ENCODE measurements around the gene ARIH2. TPM values are rescaled to one million over a fixed set of nuclear protein-coding genes. Genes with fewer than 3 reads are reported as not detected.

The ARIH2 gene
- total RNA-seq, 1 experiment from 2014 or later = 122 TPM

- Histone ChIP-seq H2BK5ac (ENCODE audit: insufficient read length, low read length) (no peak overlapping the region), H3K14ac (ENCODE audit: insufficient read depth, low read length) (no peak overlapping the region), H2BK12ac (ENCODE audit: insufficient read length, low read depth, low read length) (no peak overlapping the region), H4K8ac (replicated peaks; ENCODE audit: insufficient read length, low read depth, low read length) (no peak overlapping the region), H3K27ac (ENCODE audit: insufficient read length, low read depth, low read length) (no peak overlapping the region), H2AFZ (ENCODE audit: low read length) (no peak overlapping the region), H2BK20ac (ENCODE audit: low read depth, low read length, poor library complexity, severe bottlenecking) (no peak overlapping the region), H3K4ac (ENCODE audit: low read depth, low read length) (no peak overlapping the region), H3K23ac (ENCODE audit: insufficient read length, low read depth, low read length) (no peak overlapping the region), H3K4me2 (ENCODE audit: insufficient read depth, insufficient read length, low read length) (no peak overlapping the region), H3K9ac (ENCODE audit: extremely low read depth, insufficient read length, low read length) (no peak overlapping the region), H3K79me1 (ENCODE audit: insufficient read depth, low read depth, low read length, poor library complexity, severe bottlenecking) (peaks cover 6% of the 10 kb centered on the region), H3K4me1 (ENCODE audit: insufficient read depth, low read length) (no peaks in the 10 kb centered on the region), H3K18ac (ENCODE audit: insufficient read length, low read depth, low read length) (no peak overlapping the region), H3K23me2 (ENCODE audit: insufficient read length, low read depth, low read length, poor library complexity, severe bottlenecking) (no peaks in the 10 kb centered on the region), H2BK120ac (ENCODE audit: low read depth, low read length, poor library complexity, severe bottlenecking) (no peak overlapping the region), H3T11ph (ENCODE audit: low read length) (no peak overlapping the region), H3K79me2 (ENCODE audit: insufficient read depth, low read length) (peaks cover 9% of the 10 kb centered on the region; the same call in 1 of the 2 replicates), H4K91ac (ENCODE audit: insufficient read length, low read depth, low read length) (no peak overlapping the region), H2AK5ac (ENCODE audit: insufficient read length, low read length) (no peak overlapping the region), H4K5ac (ENCODE audit: insufficient read length, low read depth, low read length) (no peak overlapping the region), H3K27me3 (ENCODE audit: insufficient read depth, low read length) (no peaks in the 10 kb centered on the region), H3K56ac (ENCODE audit: insufficient read length, low read depth, low read length) (no peak overlapping the region), H2BK15ac (ENCODE audit: low read depth, low read length) (no peak overlapping the region), H3K9me3 (ENCODE audit: control insufficient read depth, low read depth, low read length) (no peaks in the 10 kb centered on the region), H4K20me1 (ENCODE audit: control insufficient read depth, insufficient read depth, insufficient read length) (no peaks in the 10 kb centered on the region)
- Mint-ChIP-seq H3K27me3 (ENCODE audit: low read depth) (no peaks in the 10 kb centered on the region), H3K27ac (no peak overlapping the region), H3K9me3 (no peaks in the 10 kb centered on the region; a peak in 1 of 5 replicates), H3K4me3 (no peak overlapping the region), H3K4me1 (no peaks in the 10 kb centered on the region), H3K36me3 (ENCODE audit: insufficient read depth in 1 of 3, low read depth in 3 of 3) (peaks cover 23 to 48% (median 41%) of the 10 kb centered on the region in 3 experiments; a peak in 6 of 7 replicates)
- no peak for TF ChIP-seq CTCF (conservative IDR thresholded peaks at IDR 0.05)
- no peak for DNase-seq
- WGBS (ENCODE audit: extremely low coverage, insufficient read length, low lambda C conversion rate) = no CpG with 5 or more reads among the region's 3 CpGs
Measured at GRCh38 chr3:48938689-48939088, 20.0 kb downstream of the ARIH2 start.
